Effector memory CD4-positive, alpha-beta T cell (primary cell): ENCODE data around the gene P2RY11.

ENCODE experiments used
- DNase-seq, 3 donors: peaks; one replicate each; pipeline ENCODE4 v3.0.0-alpha.2; 2020
- H3K27ac ChIP-seq: 2 replicates; pipeline ENCODE4 v1.7.0; 2013; ENCODE audit warnings: mild to moderate bottlenecking, low read length, moderate library complexity; ENCODE audit not compliant: insufficient read depth, poor library complexity, severe bottlenecking
- H3K27me3 ChIP-seq: replicated peaks from 2 replicates; pipeline ENCODE4 v1.7.0; 2013; ENCODE audit warnings: mild to moderate bottlenecking, low read length; ENCODE audit not compliant: insufficient read depth, control insufficient read depth, poor library complexity, severe bottlenecking
- H3K36me3 ChIP-seq: 2 replicates; pipeline ENCODE4 v1.7.0; 2013; ENCODE audit warnings: mild to moderate bottlenecking, low read length, moderate library complexity; ENCODE audit not compliant: control insufficient read depth, insufficient read depth
- H3K4me1 ChIP-seq: 2 replicates; pipeline ENCODE4 v1.7.0; 2013; ENCODE audit warnings: low read length, mild to moderate bottlenecking; ENCODE audit not compliant: control insufficient read depth, insufficient read depth, poor library complexity, severe bottlenecking
- H3K4me3 ChIP-seq: 2 replicates; pipeline ENCODE4 v1.7.0; 2013; ENCODE audit warnings: low read length, low read depth, mild to moderate bottlenecking; ENCODE audit not compliant: insufficient read depth, poor library complexity, severe bottlenecking
- H3K9me3 ChIP-seq: 2 replicates; pipeline ENCODE4 v1.7.0; 2013; ENCODE audit warnings: mild to moderate bottlenecking, low read length, moderate library complexity; ENCODE audit not compliant: control insufficient read depth

The P2RY11 gene

DNA sequence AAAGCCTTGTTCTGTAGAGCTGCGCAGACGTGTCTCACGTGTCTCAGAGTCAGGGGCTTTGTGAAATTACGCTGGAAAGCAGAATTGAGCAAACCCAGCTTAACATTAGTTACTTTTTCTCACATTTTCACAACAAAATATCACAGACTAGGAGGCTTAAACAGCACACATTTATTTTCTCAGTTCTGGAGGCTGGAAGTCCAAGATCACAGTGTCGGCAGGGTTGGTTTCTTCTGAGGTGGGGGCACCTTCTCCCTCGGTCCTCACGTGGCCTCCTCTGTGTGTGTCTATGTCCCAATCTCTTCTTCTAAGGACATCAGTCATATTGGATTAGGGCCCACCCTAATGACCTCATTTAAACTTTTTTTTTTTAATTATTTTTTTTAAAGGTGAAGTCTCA is 12.9 kb downstream of the P2RY11 start:
- no peaks in the 10 kb centered on the region for H3K36me3 ChIP-seq
- no peak overlapping the region for H3K27ac ChIP-seq
- no peak for DNase-seq
- no peak overlapping the region for H3K4me3 ChIP-seq
- no peaks in the 10 kb centered on the region for H3K4me1 ChIP-seq
- H3K9me3 ChIP-seq = no peaks in the 10 kb centered on the region
- H3K27me3 ChIP-seq = no peaks in the 10 kb centered on the region

DNA sequence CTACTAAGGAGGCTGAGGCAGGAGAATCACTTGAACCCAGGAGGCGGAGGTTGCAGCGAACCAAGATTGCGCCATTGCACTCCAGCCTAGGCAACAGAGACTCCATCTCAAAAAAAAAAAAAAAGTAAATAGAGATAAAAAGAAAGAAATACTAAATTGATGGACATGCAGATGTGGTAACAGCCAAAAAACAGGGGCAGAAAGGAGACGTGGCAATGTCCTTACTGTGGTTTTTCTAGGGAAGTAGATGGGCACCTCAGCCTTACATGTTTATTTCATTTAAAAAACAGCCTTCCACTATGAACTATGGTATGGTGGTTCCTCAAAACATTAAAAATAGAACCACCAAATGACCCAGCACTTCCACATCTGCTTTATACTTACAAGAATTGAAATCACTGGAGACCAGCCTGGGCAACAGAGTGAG is 14.7 kb downstream of the P2RY11 start:
- no peak overlapping the region for H3K27ac ChIP-seq
- no peak for DNase-seq
- no peaks in the 10 kb centered on the region for H3K9me3 ChIP-seq
- H3K4me1 ChIP-seq = no peaks in the 10 kb centered on the region
- H3K27me3 ChIP-seq = no peaks in the 10 kb centered on the region
- H3K36me3 ChIP-seq = peaks cover 4% of the 10 kb centered on the region
- H3K4me3 ChIP-seq = no peak overlapping the region

DNA sequence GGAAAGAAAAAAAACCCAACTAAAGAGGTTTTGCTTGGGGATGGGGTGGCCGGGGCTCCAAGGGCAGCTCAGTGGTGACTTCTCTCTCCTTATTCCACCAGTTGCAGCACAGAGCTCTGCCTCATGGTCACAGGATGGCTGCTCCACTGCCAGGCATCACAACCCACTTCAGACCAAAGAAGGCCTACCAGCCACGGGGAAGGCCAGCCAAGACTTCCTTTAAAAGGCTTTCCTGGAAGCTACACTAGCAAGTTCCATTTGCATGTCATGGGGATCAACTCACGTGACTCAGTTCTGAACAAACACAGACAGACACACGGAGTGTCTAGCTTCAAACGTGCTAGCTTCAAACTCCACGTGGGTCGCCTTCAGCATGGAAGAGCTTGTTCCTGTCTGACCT is 21.4 kb downstream of the P2RY11 start:
- DNase-seq = no peak

DNA sequence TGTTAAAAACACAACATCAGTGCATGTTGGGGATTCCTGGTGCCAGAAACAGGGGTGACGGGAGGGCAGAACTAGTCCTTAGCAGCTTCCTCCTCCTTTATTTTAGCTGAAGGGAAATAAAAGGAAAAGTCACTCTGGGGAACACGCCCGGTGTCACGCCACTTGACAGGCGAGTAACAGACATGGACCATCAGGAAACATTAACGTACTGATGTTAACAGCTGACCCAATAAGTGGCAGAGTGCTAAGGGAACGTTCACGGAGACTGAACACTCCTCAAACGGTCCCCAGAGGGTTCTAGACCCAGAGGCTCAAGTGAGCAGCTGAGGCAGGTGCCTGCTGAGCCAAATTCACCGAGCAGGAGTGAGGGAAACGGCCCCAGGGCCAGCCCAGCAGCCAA is 22.1 kb downstream of the P2RY11 start:
- Histone ChIP-seq H3K27ac (no peak overlapping the region), H3K36me3 (peaks cover 66% of the 10 kb centered on the region), H3K9me3 (no peaks in the 10 kb centered on the region), H3K27me3 (no peaks in the 10 kb centered on the region), H3K4me1 (peaks cover 3% of the 10 kb centered on the region), H3K4me3 (no peak overlapping the region)
- no peak for DNase-seq

More for the DNA sequence above, 21.4 kb downstream of the P2RY11 start:
- no peak overlapping the region for H3K4me3 ChIP-seq
- H3K27ac ChIP-seq = no peak overlapping the region
- H3K4me1 ChIP-seq = peaks cover 3% of the 10 kb centered on the region
- no peaks in the 10 kb centered on the region for H3K9me3 ChIP-seq
- H3K27me3 ChIP-seq = no peaks in the 10 kb centered on the region
- peaks cover 60% of the 10 kb centered on the region for H3K36me3 ChIP-seq

DNA sequence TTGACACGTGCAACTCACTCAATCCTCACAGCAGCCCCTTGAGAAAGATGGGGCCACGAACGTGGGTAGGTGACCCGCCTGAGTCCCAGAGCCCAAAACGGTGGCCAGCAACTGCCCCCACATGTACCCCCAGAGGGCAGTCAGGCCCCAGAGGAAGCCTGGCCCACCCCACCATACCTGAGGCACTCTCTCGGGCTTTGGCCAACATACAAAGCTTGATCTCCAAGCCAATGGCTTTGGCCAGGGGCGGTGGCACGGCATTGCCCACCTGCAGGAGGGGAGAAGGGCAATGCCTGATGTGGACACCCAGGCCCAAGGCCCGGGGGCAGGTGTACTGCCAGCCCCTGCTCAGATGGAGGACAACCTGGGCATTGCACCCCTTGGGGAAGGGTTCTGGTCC is 22.5 kb downstream of the P2RY11 start:
- H3K27ac ChIP-seq = no peak overlapping the region
- no peak for DNase-seq
- H3K27me3 ChIP-seq = no peaks in the 10 kb centered on the region
- H3K4me3 ChIP-seq = no peak overlapping the region
- no peaks in the 10 kb centered on the region for H3K9me3 ChIP-seq
- H3K4me1 ChIP-seq = peaks cover 3% of the 10 kb centered on the region
- H3K36me3 ChIP-seq = peaks cover 71% of the 10 kb centered on the region

DNA sequence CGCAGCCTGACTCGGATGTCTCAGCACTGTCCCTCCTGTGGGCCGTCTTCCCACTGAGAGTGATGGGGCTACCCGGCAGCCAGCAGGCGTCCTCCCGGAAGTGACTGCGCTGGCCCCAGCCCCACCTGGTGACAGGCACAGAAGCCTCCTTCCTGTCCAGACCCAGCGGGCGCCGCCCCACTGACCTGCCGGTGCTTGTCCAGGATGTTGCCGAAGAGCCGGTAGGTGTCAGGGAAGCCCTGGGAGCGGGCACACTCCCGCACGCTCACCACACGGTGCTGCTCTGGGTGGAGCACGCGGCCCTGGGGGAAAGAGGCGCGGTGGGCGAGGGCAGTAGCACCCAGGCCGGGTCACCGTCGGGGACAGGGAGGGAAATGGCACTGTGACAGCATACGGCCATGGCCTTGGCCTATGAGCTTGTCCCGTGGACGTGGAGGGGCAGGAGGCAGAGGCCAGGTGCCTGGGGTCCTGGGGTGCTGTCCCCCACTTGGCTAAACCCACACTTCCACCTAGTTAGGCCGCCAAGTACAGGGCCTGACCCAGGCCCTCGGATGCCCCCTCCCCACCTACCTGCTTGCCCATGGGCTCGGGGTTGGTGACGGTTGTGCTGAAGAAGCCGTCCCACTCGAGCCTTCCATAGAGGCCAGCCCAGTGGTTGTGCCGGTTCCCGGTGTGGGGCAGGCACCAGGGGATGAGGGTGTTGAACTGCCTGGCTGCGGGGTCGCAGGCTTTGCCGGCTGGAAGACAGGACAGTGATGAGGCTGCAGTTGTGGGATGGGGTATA is 24.2 kb downstream of the P2RY11 start:
- no peak overlapping the region for H3K27ac ChIP-seq
- peaks cover 82% of the 10 kb centered on the region for H3K36me3 ChIP-seq
- H3K4me3 ChIP-seq = no peak overlapping the region
- no peak for DNase-seq
- H3K4me1 ChIP-seq = peaks cover 3% of the 10 kb centered on the region
- H3K27me3 ChIP-seq = no peaks in the 10 kb centered on the region
- no peaks in the 10 kb centered on the region for H3K9me3 ChIP-seq

DNA sequence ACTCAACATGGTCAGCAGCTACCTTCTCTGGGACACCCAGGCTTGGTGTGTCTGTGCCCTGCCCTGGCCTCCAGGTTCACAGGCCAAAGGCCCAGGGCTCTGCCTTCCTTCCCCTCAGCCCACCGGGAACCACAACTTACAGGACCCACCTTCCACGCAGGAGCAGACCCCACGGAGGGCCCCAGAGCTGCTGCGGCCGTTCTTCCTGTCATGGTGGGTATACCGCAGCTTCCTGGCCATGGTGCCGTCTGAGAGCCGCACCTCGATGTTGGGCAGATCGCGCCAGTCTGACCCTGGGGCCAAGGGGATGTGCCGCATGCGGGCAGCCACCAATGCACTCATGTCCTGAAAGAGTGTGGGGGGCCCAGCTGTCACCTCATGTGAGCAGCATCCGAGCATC is 25.4 kb downstream of the P2RY11 start:
- no peak overlapping the region for H3K27ac ChIP-seq
- DNase-seq = no peak
- H3K9me3 ChIP-seq = no peaks in the 10 kb centered on the region
- H3K27me3 ChIP-seq = no peaks in the 10 kb centered on the region
- H3K4me3 ChIP-seq = no peak overlapping the region
- H3K4me1 ChIP-seq = peaks cover 12% of the 10 kb centered on the region
- peaks cover 87% of the 10 kb centered on the region for H3K36me3 ChIP-seq

DNA sequence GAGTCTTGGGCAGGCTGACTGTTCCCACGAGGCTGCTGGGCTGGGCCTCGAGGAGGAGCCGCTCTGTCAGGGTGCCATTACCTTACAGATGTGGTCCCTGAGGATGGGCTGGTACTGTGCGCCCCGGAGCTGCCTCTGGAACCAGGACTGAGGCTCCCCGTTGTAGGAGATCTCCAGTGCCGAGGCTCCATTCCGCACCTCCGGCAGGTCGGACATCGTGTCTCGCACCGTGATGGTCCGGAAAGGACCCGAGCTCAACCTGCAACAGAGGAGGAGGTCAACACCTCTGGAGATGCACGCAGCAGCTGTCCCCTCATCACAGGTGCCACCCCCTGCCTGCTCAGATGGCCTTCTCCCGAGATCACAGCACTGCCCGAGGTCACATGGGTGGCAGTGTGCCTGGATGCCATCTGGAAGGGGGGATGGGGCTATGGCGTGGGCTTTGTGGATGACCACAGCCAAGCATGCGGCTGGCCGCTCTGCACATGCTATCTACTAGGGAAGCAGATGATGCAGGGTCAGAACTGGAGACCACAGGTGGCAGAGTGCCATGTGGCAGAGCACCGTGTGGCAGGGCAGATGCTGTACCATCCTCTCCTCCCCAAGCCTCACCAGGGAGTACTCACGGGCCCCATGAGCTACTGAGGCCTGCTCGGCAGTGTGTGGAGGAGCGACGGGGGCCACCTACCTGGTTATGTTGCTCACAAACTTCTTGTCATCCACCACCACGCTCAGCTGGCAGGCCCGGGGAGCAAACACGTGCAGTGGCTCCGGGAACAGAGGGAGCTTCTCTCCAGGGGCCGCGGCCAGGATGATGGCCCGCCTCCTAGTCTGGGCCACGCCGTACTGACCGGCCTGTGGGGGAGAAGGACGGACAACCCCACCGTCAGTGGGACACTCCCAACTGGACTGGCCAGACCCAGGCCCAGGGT is 26.5 kb downstream of the P2RY11 start:
- H3K36me3 ChIP-seq = peaks cover 80% of the 10 kb centered on the region
- H3K4me1 ChIP-seq = peaks cover 23% of the 10 kb centered on the region
- no peak overlapping the region for H3K27ac ChIP-seq
- H3K9me3 ChIP-seq = no peaks in the 10 kb centered on the region
- DNase-seq = no peak
- H3K27me3 ChIP-seq = no peaks in the 10 kb centered on the region
- H3K4me3 ChIP-seq = no peak overlapping the region

DNA sequence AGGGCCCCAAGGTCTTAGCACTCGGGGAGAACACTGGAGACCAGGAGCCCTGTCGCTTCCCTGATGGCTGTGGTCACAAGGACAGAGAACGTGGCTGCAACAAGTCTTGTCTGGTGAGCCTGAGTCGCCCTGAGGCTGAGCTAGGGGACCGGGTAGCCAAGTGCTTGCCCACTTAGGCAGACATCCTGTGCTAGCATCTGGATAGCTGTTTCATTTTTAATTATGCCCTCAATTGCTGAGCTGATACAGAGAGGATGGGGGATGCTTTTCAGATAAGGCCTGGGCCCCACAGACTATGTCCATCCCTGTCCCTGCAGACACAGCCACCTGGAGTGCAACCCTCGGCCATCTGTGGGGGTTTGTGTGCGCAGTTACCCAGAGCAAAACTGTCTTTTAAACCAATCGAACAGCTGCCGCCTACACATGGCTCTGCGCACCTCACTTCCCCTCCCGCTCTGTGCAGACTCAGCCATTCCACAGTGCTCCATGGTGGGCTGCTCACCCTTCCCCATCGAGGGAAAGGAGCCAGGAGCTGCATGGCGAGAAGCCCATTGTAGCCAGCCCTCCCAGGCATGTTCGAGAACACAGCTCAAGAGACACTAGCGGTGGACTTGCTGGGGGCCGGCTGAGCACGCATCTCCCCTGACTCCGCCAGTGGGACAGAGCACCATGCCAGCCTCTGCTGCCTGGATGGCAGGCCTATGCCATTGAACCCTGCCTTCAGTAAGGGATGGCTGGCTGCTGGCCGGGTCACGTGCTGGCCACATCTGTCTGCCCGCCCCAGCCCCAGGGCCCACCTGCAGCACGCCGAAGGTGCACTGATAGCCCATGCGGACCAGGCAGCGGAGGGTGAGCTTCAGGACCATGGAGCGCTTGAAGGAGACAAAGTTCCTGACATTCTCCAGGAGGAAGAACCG is 27.6 kb downstream of the P2RY11 start:
- Histone ChIP-seq H3K4me1 (peaks cover 34% of the 10 kb centered on the region), H3K4me3 (no peak overlapping the region), H3K9me3 (no peaks in the 10 kb centered on the region), H3K36me3 (peaks cover 69% of the 10 kb centered on the region), H3K27me3 (no peaks in the 10 kb centered on the region), H3K27ac (no peak overlapping the region)
- DNase-seq = no peak
